GM23338 (cell line): ENCODE measurements around the gene KIF5A. TPM values are rescaled to one million over a fixed set of nuclear protein-coding genes. Genes with fewer than 3 reads are reported as not detected.

Source experiments
- ATAC-seq: fragments of 200-7000 bp; cut with Tn5 transposase; 3 replicates; pipeline ENCODE4 v1.9.1; 2020
- DNase-seq: peaks from one replicate; pipeline ENCODE4 v3.0.0-alpha.2; 2015; ENCODE audit warnings: low spot score
- H2AFZ ChIP-seq: fragments of 200-600 bp; sonication (generic); 2 replicates; pipeline ENCODE4 v1.8.0; 2016; ENCODE audit warnings: antibody characterized with exemption, mild to moderate bottlenecking, moderate library complexity
- H3F3A ChIP-seq: fragments of 200-600 bp; sonication (generic); replicated peaks from 2 replicates; pipeline ENCODE4 v1.8.0; 2017; ENCODE audit warnings: antibody characterized with exemption, mixed run types, low read depth
- H3K27ac ChIP-seq: fragments of 200-600 bp; sonication (generic); 2 replicates; pipeline ENCODE4 v1.6.1; 2016; ENCODE audit warnings: low read depth
- H3K27me3 ChIP-seq: fragments of 200-600 bp; sonication (generic); 2 replicates; pipeline ENCODE4 v1.8.0; 2016; ENCODE audit warnings: mild to moderate bottlenecking, mixed run types, moderate library complexity; ENCODE audit not compliant: insufficient read depth
- H3K36me3 ChIP-seq: fragments of 200-600 bp; sonication (generic); 2 replicates; pipeline ENCODE4 v1.8.0; 2016; ENCODE audit warnings: mild to moderate bottlenecking; ENCODE audit not compliant: insufficient read depth
- H3K4me1 ChIP-seq: fragments of 200-600 bp; sonication (generic); 2 replicates; pipeline ENCODE4 v1.8.0; 2016; ENCODE audit warnings: mild to moderate bottlenecking, moderate library complexity; ENCODE audit not compliant: insufficient read depth
- H3K4me2 ChIP-seq: fragments of 200-600 bp; sonication (generic); 2 replicates; pipeline ENCODE4 v1.7.1; 2017; ENCODE audit warnings: mixed run types
- H3K4me3 ChIP-seq: fragments of 200-600 bp; sonication (generic); 2 replicates; pipeline ENCODE4 v1.6.1; 2016; ENCODE audit warnings: mixed run types
- H3K79me2 ChIP-seq: fragments of 200-600 bp; sonication (generic); replicated peaks from 2 replicates; pipeline ENCODE4 v1.8.0; 2017; ENCODE audit warnings: mild to moderate bottlenecking; ENCODE audit not compliant: insufficient read depth
- H3K9me2 ChIP-seq: fragments of 200-600 bp; sonication (generic); 2 replicates; pipeline ENCODE4 v1.8.0; 2017; ENCODE audit not compliant: insufficient read depth
- H4K20me1 ChIP-seq: fragments of 200-600 bp; sonication (generic); replicated peaks from 2 replicates; pipeline ENCODE4 v1.8.0; 2017; ENCODE audit warnings: mild to moderate bottlenecking; ENCODE audit not compliant: insufficient read depth
- H3K27ac Mint-ChIP-seq: 2 replicates; pipeline ENCODE4 v1.8.0; 2020; ENCODE audit warnings: inconsistent platforms, mild to moderate bottlenecking, moderate library complexity, mixed read lengths
- H3K27me3 Mint-ChIP-seq: 3 replicates; pipeline ENCODE4 v1.8.0; 2022; ENCODE audit warnings: low read depth, mild to moderate bottlenecking, moderate library complexity, mixed read lengths, inconsistent platforms; ENCODE audit not compliant: insufficient read depth, poor library complexity
- H3K36me3 Mint-ChIP-seq: 3 replicates; pipeline ENCODE4 v1.8.0; 2021; ENCODE audit warnings: low read depth, mild to moderate bottlenecking, inconsistent platforms, moderate library complexity, mixed read lengths
- H3K4me1 Mint-ChIP-seq: 3 replicates; pipeline ENCODE4 v1.8.0; 2020; ENCODE audit warnings: mild to moderate bottlenecking, inconsistent platforms, mixed read lengths
- H3K4me3 Mint-ChIP-seq: 3 replicates; pipeline ENCODE4 v1.8.0; 2021; ENCODE audit warnings: moderate library complexity, mild to moderate bottlenecking, inconsistent platforms, mixed read lengths
- H3K9me3 Mint-ChIP-seq: 3 replicates; pipeline ENCODE4 v1.8.0; 2020; ENCODE audit warnings: moderate library complexity, mild to moderate bottlenecking, inconsistent platforms, mixed read lengths
- polyA plus RNA-seq: library from polyadenylated mRNA; unstranded; fragments of >200 nt; fragmentation: Nextera tagmentation; extraction: Ambion mirVana; gene quantifications from 2 replicates; pipeline ENCODE4 v1.2.1, GENCODE V29; 2016
- total RNA-seq: library from RNA; depleted of rRNA; stranded (reverse); fragments of >200 nt; shearing (Covaris generic); gene quantifications from 2 replicates; pipeline ENCODE4 v1.2.3, GENCODE V29; 2014
- TF ChIP-seq, protein P1 (sequence below): IDR thresholded peaks from one replicate; pipeline ENCODE4 v1.6.1; 2018; ENCODE audit warnings: antibody characterized with exemption; ENCODE audit not compliant: unreplicated experiment
- TF ChIP-seq, protein P2 (sequence below): fragments of 250-450 bp; sonication (Bioruptor Pico); IDR thresholded peaks from 2 replicates; pipeline ENCODE4 v1.5.0; 2020; ENCODE audit warnings: mild to moderate bottlenecking, moderate library complexity

KIF5A gene
- total and polyA plus RNA-seq, 2 experiments from 2014 or later = 11.1 to 21.3 TPM

DNA sequence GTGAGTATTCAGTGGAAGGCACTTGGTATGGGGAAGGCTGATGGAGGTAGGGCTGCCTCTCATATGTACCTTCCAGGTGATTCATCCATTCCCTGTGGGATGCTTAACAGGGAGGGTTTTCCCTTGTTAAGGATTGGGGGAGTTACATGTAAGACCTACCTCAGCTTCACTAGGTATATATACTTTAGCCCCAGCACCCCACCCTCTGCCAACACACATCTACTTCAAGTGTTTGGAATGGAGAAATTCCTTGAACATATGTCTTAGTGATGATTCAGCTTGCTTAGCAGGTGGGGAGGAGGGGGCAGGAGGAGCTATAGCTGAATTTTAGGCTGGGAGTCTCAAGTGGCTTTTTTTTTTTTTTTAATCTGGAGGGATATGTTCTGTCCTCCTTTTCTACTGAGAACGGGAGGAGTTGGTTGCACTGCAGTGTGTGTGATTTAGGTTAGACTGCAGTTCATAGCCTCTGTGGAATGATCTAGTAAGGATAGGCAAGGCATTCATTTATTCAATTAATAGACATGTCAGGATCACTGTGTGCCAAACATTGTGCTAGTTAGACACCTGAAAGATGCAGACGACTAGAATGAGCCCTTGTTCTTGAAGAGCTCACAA lies 42.8 kb downstream of the KIF5A start:
- Histone ChIP-seq H3K79me2 (peaks cover 22% of the 10 kb centered on the region), H3F3A (peaks cover 11% of the 10 kb centered on the region), H3K27ac (no peak overlapping the region), H3K4me1 (peaks cover 13% of the 10 kb centered on the region), H3K27me3 (0 out of 2 replicates have a peak, but pooled peaks cover 8% of the 10 kb centered on the region), H3K36me3 (peaks cover 6% of the 10 kb centered on the region; the same call in 1 of the 2 replicates), H3K4me3 (peak overlapping the region; percentile 98), H2AFZ (no peak overlapping the region), H3K9me2 (no peaks in the 10 kb centered on the region), H3K4me2 (peak overlapping the region; percentile 97), H4K20me1 (peaks cover 4% of the 10 kb centered on the region)
- ATAC-seq = no peak
- DNase-seq = no peak
- Mint-ChIP-seq H3K27ac (no peak overlapping the region), H3K36me3 (peaks cover 14% of the 10 kb centered on the region), H3K4me3 (peak overlapping the region; percentile 92), H3K4me1 (peaks cover 14% of the 10 kb centered on the region), H3K27me3 (peaks cover 19% of the 10 kb centered on the region), H3K9me3 (no peaks in the 10 kb centered on the region)
- TF ChIP-seq, protein P1, sequence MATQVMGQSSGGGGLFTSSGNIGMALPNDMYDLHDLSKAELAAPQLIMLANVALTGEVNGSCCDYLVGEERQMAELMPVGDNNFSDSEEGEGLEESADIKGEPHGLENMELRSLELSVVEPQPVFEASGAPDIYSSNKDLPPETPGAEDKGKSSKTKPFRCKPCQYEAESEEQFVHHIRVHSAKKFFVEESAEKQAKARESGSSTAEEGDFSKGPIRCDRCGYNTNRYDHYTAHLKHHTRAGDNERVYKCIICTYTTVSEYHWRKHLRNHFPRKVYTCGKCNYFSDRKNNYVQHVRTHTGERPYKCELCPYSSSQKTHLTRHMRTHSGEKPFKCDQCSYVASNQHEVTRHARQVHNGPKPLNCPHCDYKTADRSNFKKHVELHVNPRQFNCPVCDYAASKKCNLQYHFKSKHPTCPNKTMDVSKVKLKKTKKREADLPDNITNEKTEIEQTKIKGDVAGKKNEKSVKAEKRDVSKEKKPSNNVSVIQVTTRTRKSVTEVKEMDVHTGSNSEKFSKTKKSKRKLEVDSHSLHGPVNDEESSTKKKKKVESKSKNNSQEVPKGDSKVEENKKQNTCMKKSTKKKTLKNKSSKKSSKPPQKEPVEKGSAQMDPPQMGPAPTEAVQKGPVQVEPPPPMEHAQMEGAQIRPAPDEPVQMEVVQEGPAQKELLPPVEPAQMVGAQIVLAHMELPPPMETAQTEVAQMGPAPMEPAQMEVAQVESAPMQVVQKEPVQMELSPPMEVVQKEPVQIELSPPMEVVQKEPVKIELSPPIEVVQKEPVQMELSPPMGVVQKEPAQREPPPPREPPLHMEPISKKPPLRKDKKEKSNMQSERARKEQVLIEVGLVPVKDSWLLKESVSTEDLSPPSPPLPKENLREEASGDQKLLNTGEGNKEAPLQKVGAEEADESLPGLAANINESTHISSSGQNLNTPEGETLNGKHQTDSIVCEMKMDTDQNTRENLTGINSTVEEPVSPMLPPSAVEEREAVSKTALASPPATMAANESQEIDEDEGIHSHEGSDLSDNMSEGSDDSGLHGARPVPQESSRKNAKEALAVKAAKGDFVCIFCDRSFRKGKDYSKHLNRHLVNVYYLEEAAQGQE = no peak

DNA sequence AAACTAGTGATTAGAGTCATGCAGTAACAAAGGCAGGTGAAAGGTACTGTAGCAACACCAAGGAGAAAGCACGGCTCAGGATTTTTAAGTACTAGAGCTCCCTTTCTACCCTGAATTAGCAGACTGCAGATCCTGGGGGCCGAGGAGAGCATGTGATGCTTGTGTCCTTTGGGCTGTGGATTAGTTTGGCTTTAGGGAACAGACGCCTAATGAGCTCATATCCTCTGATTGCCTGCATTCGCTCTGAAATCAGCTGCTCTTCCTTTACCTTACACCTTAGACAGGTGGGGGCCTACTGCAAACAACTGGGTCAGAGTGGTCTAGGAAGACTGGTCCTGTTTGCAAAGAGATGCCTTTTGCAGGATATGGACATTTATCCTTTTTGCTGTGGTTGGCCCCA lies 43.3 kb downstream of the KIF5A start:
- Histone ChIP-seq H3K4me1 (peaks cover 13% of the 10 kb centered on the region), H3K79me2 (peaks cover 22% of the 10 kb centered on the region), H4K20me1 (peaks cover 4% of the 10 kb centered on the region), H3K27ac (no peak overlapping the region), H2AFZ (no peak overlapping the region), H3K27me3 (0 out of 2 replicates have a peak, but pooled peaks cover 3% of the 10 kb centered on the region), H3K4me3 (no peak overlapping the region), H3F3A (peaks cover 11% of the 10 kb centered on the region), H3K4me2 (no peak overlapping the region), H3K36me3 (peaks cover 6% of the 10 kb centered on the region; the same call in 1 of the 2 replicates), H3K9me2 (no peaks in the 10 kb centered on the region)
- no peaks in the 10 kb centered on the region for H3K9me3 Mint-ChIP-seq
- peaks cover 14% of the 10 kb centered on the region for H3K4me1 Mint-ChIP-seq
- H3K27ac Mint-ChIP-seq = no peak overlapping the region
- peaks cover 16% of the 10 kb centered on the region for H3K36me3 Mint-ChIP-seq
- H3K4me3 Mint-ChIP-seq = no peak overlapping the region
- TF ChIP-seq, protein P2, sequence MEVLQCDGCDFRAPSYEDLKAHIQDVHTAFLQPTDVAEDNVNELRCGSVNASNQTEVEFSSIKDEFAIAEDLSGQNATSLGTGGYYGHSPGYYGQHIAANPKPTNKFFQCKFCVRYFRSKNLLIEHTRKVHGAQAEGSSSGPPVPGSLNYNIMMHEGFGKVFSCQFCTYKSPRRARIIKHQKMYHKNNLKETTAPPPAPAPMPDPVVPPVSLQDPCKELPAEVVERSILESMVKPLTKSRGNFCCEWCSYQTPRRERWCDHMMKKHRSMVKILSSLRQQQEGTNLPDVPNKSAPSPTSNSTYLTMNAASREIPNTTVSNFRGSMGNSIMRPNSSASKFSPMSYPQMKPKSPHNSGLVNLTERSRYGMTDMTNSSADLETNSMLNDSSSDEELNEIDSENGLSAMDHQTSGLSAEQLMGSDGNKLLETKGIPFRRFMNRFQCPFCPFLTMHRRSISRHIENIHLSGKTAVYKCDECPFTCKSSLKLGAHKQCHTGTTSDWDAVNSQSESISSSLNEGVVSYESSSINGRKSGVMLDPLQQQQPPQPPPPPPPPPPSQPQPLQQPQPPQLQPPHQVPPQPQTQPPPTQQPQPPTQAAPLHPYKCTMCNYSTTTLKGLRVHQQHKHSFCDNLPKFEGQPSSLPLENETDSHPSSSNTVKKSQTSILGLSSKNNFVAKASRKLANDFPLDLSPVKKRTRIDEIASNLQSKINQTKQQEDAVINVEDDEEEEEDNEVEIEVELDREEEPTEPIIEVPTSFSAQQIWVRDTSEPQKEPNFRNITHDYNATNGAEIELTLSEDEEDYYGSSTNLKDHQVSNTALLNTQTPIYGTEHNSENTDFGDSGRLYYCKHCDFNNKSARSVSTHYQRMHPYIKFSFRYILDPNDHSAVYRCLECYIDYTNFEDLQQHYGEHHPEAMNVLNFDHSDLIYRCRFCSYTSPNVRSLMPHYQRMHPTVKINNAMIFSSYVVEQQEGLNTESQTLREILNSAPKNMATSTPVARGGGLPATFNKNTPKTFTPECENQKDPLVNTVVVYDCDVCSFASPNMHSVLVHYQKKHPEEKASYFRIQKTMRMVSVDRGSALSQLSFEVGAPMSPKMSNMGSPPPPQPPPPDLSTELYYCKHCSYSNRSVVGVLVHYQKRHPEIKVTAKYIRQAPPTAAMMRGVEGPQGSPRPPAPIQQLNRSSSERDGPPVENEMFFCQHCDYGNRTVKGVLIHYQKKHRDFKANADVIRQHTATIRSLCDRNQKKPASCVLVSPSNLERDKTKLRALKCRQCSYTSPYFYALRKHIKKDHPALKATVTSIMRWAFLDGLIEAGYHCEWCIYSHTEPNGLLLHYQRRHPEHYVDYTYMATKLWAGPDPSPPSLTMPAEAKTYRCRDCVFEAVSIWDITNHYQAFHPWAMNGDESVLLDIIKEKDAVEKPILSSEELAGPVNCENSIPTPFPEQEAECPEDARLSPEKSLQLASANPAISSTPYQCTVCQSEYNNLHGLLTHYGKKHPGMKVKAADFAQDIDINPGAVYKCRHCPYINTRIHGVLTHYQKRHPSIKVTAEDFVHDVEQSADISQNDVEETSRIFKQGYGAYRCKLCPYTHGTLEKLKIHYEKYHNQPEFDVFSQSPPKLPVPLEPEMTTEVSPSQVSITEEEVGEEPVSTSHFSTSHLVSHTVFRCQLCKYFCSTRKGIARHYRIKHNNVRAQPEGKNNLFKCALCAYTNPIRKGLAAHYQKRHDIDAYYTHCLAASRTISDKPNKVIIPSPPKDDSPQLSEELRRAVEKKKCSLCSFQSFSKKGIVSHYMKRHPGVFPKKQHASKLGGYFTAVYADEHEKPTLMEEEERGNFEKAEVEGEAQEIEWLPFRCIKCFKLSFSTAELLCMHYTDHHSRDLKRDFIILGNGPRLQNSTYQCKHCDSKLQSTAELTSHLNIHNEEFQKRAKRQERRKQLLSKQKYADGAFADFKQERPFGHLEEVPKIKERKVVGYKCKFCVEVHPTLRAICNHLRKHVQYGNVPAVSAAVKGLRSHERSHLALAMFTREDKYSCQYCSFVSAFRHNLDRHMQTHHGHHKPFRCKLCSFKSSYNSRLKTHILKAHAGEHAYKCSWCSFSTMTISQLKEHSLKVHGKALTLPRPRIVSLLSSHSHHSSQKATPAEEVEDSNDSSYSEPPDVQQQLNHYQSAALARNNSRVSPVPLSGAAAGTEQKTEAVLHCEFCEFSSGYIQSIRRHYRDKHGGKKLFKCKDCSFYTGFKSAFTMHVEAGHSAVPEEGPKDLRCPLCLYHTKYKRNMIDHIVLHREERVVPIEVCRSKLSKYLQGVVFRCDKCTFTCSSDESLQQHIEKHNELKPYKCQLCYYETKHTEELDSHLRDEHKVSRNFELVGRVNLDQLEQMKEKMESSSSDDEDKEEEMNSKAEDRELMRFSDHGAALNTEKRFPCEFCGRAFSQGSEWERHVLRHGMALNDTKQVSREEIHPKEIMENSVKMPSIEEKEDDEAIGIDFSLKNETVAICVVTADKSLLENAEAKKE (CRISPR knock-in tag) = no peak
- H3K27me3 Mint-ChIP-seq = peaks cover 19% of the 10 kb centered on the region
- no peak for DNase-seq
- no peak for ATAC-seq
